M059J (cell line): ENCODE data around the gene PRPS1. TPM values are rescaled to one million over a fixed set of nuclear protein-coding genes. Genes with fewer than 3 reads are reported as not detected.
"Not testable (repeated sequence)": the region's sequence is repeated elsewhere in the genome, so short reads cannot be mapped to it uniquely, and the experiment has no call there.

Source experiments
- DNase-seq: peaks from one replicate; pipeline ENCODE4 v3.0.0-alpha.2; 2012; ENCODE audit warnings: low read depth
- total RNA-seq: library from RNA; depleted of rRNA; stranded (reverse); fragments of >200 nt; shearing (Covaris generic); gene quantifications from 2 replicates; pipeline ENCODE4 v1.2.3, GENCODE V29; 2014

The PRPS1 gene
- total RNA-seq, 1 experiment from 2014 or later: 159 TPM

DNA sequence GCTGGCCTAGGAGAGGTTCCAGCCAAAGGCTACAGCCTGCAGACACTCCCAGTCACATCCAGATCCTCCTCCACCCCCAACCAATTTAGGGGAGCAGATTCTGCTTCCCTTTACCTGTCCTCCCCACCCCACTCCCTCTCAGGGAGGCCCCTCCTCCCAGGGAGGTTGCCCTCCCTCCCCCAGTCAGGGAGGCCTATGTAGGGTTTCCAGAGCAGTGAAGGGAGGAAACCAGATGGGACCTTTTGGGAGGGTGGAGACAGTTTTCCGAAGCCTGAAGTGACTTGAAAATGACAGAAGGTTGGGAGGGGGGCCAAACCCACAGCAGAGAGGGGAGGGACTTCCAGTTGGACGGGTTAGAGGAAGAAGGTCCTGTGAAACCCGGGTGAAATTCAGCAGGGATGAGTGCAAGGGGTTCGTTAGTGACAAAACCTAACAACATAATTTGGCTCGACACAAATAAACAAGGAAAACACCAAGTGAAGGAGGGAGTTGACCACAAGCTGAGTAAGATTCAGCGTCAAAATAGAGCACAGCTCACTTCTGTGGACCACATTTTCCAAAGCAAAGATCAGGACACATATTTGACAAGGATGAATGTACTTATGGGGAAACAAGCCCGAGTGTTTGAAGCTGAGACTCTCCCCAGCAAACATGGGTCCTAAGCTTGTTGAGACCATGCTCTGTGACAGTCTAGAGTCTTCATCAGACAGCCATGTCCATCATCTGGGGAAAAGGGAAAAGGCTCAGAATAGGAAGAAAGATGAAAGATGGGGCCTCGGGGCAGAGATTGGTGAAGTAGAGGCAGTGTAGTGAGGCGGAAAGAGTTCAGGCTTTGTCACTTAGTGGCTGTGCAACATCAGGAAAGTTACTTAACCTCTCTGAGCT is 46.4 kb downstream of the PRPS1 start:
- DNase-seq: peak; percentile 81

- DNase-seq: no peak
Measured at GRCh38 chrX:107675365-107675654, 47.0 kb downstream of the PRPS1 start.

GRCh38 chrX:107675823-107676555 is 47.7 kb downstream of the PRPS1 start:
- DNase-seq: peak; percentile 43

- DNase-seq: peak; percentile 96
Measured at GRCh38 chrX:107676559-107677378, 48.5 kb downstream of the PRPS1 start.

DNA sequence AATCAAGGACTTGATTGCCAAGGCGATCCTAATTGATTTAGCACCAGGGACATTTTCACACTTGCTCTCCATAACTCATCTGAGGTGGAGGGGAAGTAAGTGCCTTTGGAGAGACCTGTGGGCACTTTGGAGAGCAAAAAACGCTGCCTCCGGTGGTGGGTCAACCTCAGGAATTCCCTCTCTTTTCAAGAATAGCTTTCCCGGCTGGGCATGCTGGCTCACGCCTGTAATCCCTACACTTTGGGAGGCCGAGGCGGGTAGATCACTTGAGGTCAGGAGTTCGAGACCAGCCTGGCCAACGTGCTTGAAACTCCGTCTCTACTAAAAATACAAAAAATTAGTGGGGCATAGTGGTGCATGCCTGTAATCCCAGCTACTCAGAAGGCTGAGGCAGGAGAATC is 49.2 kb downstream of the PRPS1 start:
- DNase-seq: peak; percentile 74

DNA sequence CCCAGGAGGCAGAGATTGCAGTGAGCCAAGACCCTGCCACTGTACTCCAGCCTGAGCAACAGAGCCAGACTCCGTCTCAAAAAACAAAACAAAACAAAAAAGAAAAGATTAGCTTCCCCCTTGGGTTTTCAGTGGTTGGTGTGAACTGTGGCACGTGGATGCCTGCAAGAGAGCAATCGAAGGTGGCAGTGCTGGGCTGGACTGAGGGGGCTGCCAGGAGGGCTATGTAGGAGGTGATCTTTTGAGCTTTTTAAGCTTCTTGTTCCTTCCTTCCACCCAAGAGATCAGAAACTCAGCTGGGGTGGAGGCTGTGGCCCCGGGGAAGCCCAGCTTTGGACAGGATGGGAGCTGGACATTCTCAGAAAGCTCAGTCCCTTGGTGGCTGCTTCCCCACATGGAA is 49.6 kb downstream of the PRPS1 start:
- DNase-seq: no peak

GRCh38 chrX:107678957-107679740 is 50.8 kb downstream of the PRPS1 start:
- peak; percentile 78 for DNase-seq

DNA sequence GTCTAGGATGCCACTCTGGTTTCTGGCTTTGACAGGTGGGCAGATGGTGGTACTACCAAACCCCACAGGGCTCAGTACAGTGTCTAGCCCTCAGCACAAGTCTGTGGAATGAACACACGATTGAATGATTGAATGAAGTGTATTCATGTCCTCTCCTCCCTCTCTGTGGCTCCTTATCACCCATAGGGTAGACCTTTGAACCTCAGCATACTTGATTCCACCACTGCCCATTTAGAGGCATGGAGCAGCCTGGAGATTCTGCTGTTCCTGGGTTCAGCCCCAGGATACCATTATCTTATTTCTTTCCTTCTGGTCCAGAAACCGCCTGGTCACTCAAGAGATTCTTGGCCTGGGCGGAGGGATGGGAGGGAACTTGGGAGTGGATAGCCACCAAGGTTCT is 53.9 kb downstream of the PRPS1 start:
- no peak for DNase-seq

GRCh38 chrX:107683124-107683895 is 55.0 kb downstream of the PRPS1 start:
- peak; percentile 10 for DNase-seq

- DNase-seq: no peak
Measured at GRCh38 chrX:107683931-107684330, 55.6 kb downstream of the PRPS1 start.

DNA sequence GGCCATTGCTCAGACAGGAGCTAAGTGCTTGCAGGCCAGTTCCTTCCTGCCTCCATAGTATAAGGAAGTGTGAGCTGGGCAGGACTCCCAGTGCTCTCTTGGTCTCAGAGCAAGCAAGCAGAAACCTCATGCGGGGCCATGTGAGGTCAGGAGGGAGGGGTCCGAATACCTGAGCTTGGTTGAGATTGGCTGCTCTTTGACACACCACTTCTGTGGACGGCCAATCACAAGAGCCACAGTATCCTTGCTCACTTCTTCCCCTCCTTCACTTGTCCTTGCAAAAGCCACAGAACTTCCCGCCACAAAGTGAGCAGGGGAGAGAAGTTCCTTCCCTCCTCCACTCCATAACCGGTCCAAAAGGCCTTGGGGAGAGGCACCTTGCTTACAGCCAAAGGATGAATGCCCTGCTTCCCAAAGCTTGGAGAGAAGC is 56.7 kb downstream of the PRPS1 start:
- DNase-seq: peak; percentile 94

GRCh38 chrX:107685586-107685985 is 57.3 kb downstream of the PRPS1 start:
- not testable (repeated sequence) for DNase-seq

- no peak for DNase-seq
Measured at GRCh38 chrX:107686026-107686425, 57.7 kb downstream of the PRPS1 start.

DNA sequence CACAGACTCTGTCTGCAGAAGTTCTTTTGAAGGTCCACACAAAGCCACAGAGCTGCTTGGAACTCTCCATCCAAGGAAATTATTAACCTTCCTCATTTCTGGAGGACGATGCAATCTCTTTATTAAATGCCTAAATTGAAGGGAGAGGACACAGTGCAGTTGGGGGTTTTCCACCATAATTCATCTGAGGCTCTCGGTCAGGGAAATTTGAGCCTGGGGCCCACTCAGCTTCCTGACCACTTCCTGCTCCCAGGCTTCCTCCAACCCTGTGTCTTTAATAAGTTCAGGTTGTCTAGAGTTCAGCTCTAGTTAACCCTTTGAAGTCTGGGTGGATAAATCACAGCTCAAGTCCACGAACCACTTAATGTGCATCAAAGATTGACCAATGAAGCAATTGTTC is 58.5 kb downstream of the PRPS1 start:
- DNase-seq: peak; percentile 68

DNA sequence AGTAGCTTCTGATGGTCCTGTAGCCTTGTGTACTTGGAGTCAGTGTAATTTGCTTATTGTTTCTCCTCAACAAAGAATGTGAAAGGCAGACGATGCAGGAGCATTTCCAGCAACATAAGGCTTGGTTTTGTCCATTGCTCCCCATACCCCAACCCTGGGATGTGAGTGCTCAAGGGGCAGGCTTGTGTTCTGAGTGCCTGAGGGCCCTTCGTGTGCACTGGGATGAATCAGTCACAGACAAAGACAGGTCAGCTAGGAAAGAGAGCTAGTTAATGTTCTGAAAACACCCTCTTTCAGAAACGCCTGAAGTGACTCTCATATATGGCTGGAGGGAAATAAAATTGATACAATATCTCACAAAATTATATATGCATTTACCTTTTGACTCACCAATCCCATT is 59.1 kb downstream of the PRPS1 start:
- DNase-seq: peak; percentile 48

DNA sequence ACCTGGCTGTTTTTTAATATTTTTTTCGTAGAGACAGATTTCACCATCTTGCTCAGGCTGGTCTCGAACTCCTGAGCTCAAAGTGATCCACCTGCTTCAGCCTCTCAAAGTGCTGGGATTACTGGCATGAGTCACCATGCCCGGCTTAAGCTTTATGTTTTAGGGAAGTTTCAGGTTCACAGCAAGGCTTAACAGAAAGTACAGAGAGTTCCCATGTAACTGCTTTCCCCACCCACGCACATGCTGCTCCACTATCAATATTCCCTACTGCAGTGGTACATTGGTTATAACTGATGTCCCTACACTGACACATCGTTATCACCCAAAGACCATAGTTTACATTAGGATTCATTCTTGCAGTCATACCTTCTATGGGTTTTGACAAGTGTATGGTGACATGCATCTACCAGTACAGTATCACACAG is 62.7 kb downstream of the PRPS1 start:
- DNase-seq: no peak

GRCh38 chrX:107699616-107700015 is 71.3 kb downstream of the PRPS1 start:
- DNase-seq: no peak

- DNase-seq: peak; percentile 67
Measured at GRCh38 chrX:107700317-107700774, 72.0 kb downstream of the PRPS1 start.
